Fibroblast of villous mesenchyme (primary cell): ENCODE measurements around the gene SOX10. TPM values are rescaled to one million over a fixed set of nuclear protein-coding genes. Genes with fewer than 3 reads are reported as not detected.
"Not testable (repeated sequence)": the region's sequence is repeated elsewhere in the genome, so short reads cannot be mapped to it uniquely, and the experiment has no call there.

ENCODE experiments used
- DNase-seq: peaks from one replicate; pipeline ENCODE4 v3.0.0-alpha.2; 2010; ENCODE audit warnings: low read depth
- H3K4me3 ChIP-seq: 2 replicates; pipeline ENCODE4 v1.5.1; 2011; ENCODE audit warnings: low read depth, mild to moderate bottlenecking, low read length
- CTCF ChIP-seq: IDR thresholded peaks from 2 replicates; pipeline ENCODE4 v1.5.1; 2012; ENCODE audit warnings: low read depth, mild to moderate bottlenecking, low read length; ENCODE audit not compliant: insufficient read depth
- total RNA-seq: library from RNA; depleted of rRNA; stranded (reverse); fragments of >200 nt; gene quantifications from 2 replicates; pipeline ENCODE4 v1.2.3, GENCODE V29; 2012

The SOX10 gene
- total RNA-seq, 1 donor = not detected

- no peak overlapping the region for H3K4me3 ChIP-seq
- DNase-seq = no peak
- TF ChIP-seq CTCF = no peak
These were observed 25.0 kb downstream of the SOX10 start for GRCh38 chr22:37959231-37959825.

GRCh38 chr22:37957232-37957631 is 27.1 kb downstream of the SOX10 start:
- DNase-seq = no peak
- no peak overlapping the region for H3K4me3 ChIP-seq
- no peak for TF ChIP-seq CTCF

- not testable (repeated sequence) for H3K4me3 ChIP-seq, DNase-seq
These were observed 28.4 kb downstream of the SOX10 start for GRCh38 chr22:37955825-37956397.

- DNase-seq = no peak
- H3K4me3 ChIP-seq = peak overlapping the region; percentile 99
- no peak for TF ChIP-seq CTCF
These were observed 29.7 kb downstream of the SOX10 start for GRCh38 chr22:37954686-37955085.

GRCh38 chr22:37953437-37954179 is 30.7 kb downstream of the SOX10 start, which contains the start of the genes C22orf23 and POLR2F:
Gene C22orf23, minus strand, starts transcription at chr22:37953601. Its CDS starts 452 bp downstream, at chr22:37953149.
Gene POLR2F, plus strand, starts transcription at chr22:37953699. Its CDS starts 89 bp downstream, at chr22:37953788.
- TF ChIP-seq CTCF = no peak
- H3K4me3 ChIP-seq = peak within 1 kb of the TSS; percentile 99
- peak; percentile 95 for DNase-seq

GRCh38 chr22:37953062-37953436 is 31.3 kb downstream of the SOX10 start:
- peak overlapping the region; percentile 99 for H3K4me3 ChIP-seq
- no peak for DNase-seq
- TF ChIP-seq CTCF = no peak

- H3K4me3 ChIP-seq = peak overlapping the region; percentile 99
- not testable (repeated sequence) for DNase-seq
These were observed 31.7 kb downstream of the SOX10 start for GRCh38 chr22:37952629-37953028.

- no peak overlapping the region for H3K4me3 ChIP-seq
- TF ChIP-seq CTCF = no peak
- no peak for DNase-seq
These were observed 33.0 kb downstream of the SOX10 start for GRCh38 chr22:37951305-37951704.

GRCh38 chr22:37947142-37947795 is 37.1 kb downstream of the SOX10 start:
- H3K4me3 ChIP-seq, DNase-seq: not testable (repeated sequence)

- H3K4me3 ChIP-seq, DNase-seq: not testable (repeated sequence)
These were observed 39.9 kb downstream of the SOX10 start for GRCh38 chr22:37944423-37944822.
